GM19035 (cell line): ENCODE results near the gene STRA8.

Experiments used
- ATAC-seq: cut with Tn5 transposase; IDR thresholded peaks from one replicate; pipeline ENCODE4 v1.9.1; 2021; ENCODE audit not compliant: unreplicated experiment

Gene STRA8

GRCh38 chr7:135233570-135233969, at the start of gene STRA8:
Gene STRA8 (plus strand): TSS chr7:135233838. CDS start chr7:135240525, 6,687 bp downstream.
- no peak for ATAC-seq

- no peak for ATAC-seq
Observed at GRCh38 chr7:135184254-135184841, 49.3 kb upstream of the STRA8 start.

- no peak for ATAC-seq
Observed at GRCh38 chr7:135185471-135186260, 48.0 kb upstream of the STRA8 start.

GRCh38 chr7:135186261-135186540, 47.4 kb upstream of the STRA8 start:
- ATAC-seq, result peak; percentile 14

DNA sequence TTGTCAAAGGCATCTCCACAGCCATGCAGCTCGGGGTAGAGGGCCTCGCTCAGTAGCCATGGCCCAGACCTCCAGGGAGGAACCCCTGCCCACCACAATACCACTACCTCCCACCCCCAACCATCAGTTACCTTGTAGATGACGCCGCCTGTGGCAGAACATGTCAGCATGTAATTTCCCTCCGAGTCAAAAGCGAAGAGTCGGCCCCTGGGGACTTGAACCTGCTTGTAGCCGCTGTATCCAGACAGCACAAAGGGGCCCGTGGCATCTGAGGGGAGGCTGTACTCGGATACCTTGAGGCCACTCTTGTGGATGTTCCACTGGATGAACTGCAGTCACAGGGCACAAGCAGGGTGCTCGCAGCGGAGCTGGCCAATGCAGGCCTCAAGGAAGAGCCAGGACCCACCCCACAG, 46.8 kb upstream of the STRA8 start:
- peak; percentile 58 for ATAC-seq

DNA sequence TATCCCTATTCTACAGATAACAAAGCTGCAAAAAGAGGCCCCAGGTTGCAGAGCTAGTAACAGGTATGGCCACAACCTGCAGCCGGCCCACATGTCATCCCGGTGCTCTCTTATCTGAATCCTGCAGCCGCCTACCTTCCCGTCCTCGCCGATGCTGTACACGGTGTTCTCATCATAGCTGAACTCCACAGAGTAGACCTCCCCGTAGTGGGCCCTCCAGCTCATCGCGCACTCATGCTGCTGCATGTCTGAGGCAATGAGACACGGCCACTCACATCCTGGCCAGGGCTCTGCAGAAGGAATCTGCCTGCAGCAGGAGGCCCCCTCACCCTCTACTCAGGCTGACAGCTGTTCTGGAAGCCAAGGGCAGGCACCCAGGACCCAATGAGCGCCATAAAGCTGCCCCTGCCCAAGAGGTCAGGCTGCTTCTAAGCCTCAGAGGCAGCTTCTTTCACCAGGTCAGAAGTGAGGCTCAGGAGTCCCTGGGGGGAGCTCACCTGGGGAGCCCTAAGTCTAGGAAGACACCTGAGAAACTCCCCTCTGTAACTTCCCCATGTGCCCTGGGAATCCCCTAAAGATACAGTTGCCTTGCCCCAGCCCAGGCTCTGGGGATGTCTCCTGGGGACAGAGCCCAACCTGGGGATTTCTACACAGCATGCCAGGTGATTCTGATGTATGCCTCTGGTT, 45.2 kb upstream of the STRA8 start:
- peak; percentile 53 for ATAC-seq

- no peak for ATAC-seq
Observed at GRCh38 chr7:135189221-135189662, 44.4 kb upstream of the STRA8 start.

DNA sequence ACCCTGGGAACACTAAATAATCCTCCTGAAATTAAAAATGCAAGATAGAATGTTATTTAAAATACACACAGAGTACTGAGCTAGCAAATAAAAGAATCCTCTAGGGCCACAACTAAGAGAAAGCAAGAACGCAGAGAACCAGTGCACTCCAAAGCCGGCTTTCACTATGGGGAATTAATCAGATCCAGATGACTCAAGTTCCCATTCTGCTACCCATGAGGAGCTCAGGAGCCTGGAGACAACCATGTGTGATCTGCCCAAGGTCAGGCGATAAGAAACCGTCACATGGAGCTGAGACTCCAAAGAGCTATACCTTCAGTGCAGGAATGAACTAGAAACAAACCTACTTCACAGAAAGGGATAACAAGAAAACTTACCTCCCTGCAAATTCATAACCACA, 43.7 kb upstream of the STRA8 start:
- no peak for ATAC-seq

GRCh38 chr7:135190703-135191102, 42.9 kb upstream of the STRA8 start:
- ATAC-seq, result no peak

DNA sequence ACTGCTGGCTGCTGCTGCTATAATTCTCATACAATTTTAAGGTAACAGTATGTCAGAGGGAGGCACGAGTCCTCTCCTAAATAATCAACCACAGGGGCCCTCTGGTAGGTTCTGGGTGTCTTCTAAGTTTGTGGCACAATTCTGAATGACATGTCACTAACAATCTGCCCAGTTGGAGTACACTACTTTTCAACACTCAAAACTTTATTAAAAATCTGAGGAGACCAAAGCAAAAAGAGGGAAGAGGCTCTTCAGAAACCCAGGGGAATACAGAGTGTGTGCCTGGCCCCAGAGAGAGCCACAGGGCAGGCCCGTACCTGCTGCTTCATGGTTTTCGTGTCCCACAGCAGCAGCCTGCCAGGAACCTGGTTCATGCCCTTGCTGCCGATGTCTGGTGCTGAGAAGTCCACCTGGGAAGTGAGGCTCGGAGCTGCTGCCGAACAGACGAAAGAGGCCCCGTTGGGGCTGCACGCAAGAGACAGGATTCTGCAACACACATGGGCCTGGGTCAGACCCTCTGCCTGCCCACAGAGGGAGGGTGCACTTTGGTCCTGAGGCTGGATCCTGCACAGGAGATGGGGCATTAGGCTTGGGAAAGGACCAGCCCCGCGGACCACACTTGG, 40.6 kb upstream of the STRA8 start:
- ATAC-seq, result no peak

DNA sequence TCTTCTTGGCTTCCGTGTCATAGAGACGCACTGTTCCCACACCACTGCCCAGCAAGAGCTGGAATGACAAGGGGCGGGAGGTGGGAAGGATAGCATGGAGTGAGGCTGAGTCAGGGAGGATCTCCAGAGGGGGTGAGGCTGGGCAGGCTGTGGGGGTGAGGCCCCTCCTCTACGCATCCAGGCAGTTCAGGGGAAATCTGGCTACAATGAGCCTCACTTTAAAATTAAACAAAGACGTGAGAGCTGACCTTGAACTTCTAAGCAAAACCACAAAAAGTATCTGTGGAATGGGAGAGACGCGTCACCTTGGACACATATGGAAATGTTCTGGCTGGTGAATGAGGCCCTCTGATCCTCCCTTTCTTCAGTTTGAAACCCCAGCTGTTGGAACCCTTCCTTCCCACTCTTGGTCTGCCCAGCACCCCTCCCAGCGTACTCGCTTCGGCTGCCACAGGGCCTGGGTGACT, 40.0 kb upstream of the STRA8 start:
- no peak for ATAC-seq

DNA sequence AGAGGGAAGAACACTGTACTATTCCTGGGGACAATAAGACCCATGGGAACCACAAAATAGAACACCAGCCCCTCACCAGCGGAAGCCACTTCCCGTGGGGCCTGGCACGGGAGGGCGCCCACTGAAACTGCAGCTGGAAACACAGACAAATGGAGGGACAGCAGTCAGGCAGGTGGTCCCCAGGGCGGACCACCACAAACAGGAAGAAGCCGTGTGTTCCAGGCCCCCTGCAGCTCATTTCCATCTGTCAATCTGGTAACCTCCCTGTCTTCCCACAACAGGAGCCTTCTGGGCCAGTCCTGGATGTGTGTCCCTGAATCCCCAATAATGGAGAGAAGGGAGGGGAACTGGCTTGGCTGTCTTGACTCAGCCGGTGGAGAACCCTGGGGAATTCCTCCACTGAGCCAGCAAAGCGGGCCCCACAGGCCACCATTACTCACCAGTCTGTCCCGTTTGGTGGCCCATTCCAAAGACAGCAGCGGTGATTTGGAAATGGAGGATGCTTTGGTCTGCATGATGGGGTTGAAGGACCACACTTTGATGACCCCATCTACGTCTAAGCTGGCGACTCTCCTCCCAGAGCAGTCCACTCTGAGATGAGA, 39.0 kb upstream of the STRA8 start:
- no peak for ATAC-seq

GRCh38 chr7:135195156-135195555, 38.5 kb upstream of the STRA8 start:
- no peak for ATAC-seq

GRCh38 chr7:135195968-135196629, 37.5 kb upstream of the STRA8 start:
- no peak for ATAC-seq

GRCh38 chr7:135197343-135197742, 36.3 kb upstream of the STRA8 start:
- ATAC-seq, result no peak

- no peak for ATAC-seq
Observed at GRCh38 chr7:135197906-135198655, 35.6 kb upstream of the STRA8 start.

GRCh38 chr7:135199439-135199838, 34.2 kb upstream of the STRA8 start:
- ATAC-seq, result no peak

- ATAC-seq, result no peak
Observed at GRCh38 chr7:135200821-135201331, 32.8 kb upstream of the STRA8 start.

GRCh38 chr7:135201350-135201749, 32.3 kb upstream of the STRA8 start:
- ATAC-seq, result no peak

GRCh38 chr7:135204341-135204749, 29.3 kb upstream of the STRA8 start:
- ATAC-seq, result no peak
